OCI-LY3 (cell line): ENCODE data around the gene ZNF445.
"Not testable (repeated sequence)": the region's sequence is repeated elsewhere in the genome, so short reads cannot be mapped to it uniquely, and the experiment has no call there.

Source experiments
- H2AFZ ChIP-seq: fragments of 200-600, 300-600 bp; shearing (Covaris generic); 2 replicates; pipeline ENCODE4 v1.6.0; 2014; ENCODE audit warnings: antibody characterized with exemption, low read depth, low read length
- H3K27ac ChIP-seq: fragments of 200-600, 300-600 bp; sonication (generic); 2 replicates; pipeline ENCODE4 v1.5.1; 2014; ENCODE audit warnings: mild to moderate bottlenecking, low read length, moderate library complexity, mixed read lengths
- H3K27me3 ChIP-seq: fragments of 200-600, 300-600 bp; sonication (generic); 2 replicates; pipeline ENCODE4 v1.6.1; 2014; ENCODE audit warnings: low read depth, low read length, mixed read lengths
- H3K36me3 ChIP-seq: fragments of 200-600, 300-600 bp; sonication (generic); replicated peaks from 2 replicates; pipeline ENCODE3; 2014; ENCODE audit warnings: low read depth, low read length, mixed read lengths
- H3K4me1 ChIP-seq: fragments of 300-600, 200-600 bp; sonication (generic); 2 replicates; pipeline ENCODE4 v1.6.1; 2014; ENCODE audit warnings: low read length, mixed read lengths
- H3K4me2 ChIP-seq: fragments of 200-600, 300-600 bp; sonication (generic); 2 replicates; pipeline ENCODE4 v1.6.1; 2014; ENCODE audit warnings: low read length, mixed read lengths
- H3K4me3 ChIP-seq: fragments of 300-600, 200-600 bp; sonication (generic); 2 replicates; pipeline ENCODE4 v1.5.1; 2014; ENCODE audit warnings: antibody characterized with exemption, mild to moderate bottlenecking, low read length, moderate library complexity
- H3K79me2 ChIP-seq: fragments of 300-600, 200-600 bp; shearing (Covaris generic); 2 replicates; pipeline ENCODE4 v1.6.1; 2014; ENCODE audit warnings: mild to moderate bottlenecking, low read length, mixed read lengths
- H3K9ac ChIP-seq: fragments of 300-600, 200-600 bp; shearing (Covaris generic); 2 replicates; pipeline ENCODE4 v1.6.0; 2014; ENCODE audit warnings: mild to moderate bottlenecking, low read length, moderate library complexity
- H3K9me3 ChIP-seq: fragments of 200-600, 300-600 bp; shearing (Covaris generic); 2 replicates; pipeline ENCODE4 v1.6.1; 2014; ENCODE audit warnings: low read length, mixed read lengths; ENCODE audit not compliant: insufficient read depth
- H4K20me1 ChIP-seq: fragments of 200-600, 300-600 bp; sonication (generic); 2 replicates; pipeline ENCODE4 v1.6.1; 2016; ENCODE audit warnings: low read length, mixed read lengths; ENCODE audit not compliant: insufficient read depth
- EZH2phosphoT487 ChIP-seq: fragments of 200-600 bp; shearing (Covaris generic); IDR thresholded peaks from 2 replicates; pipeline ENCODE4 v1.6.1; 2018; ENCODE audit warnings: antibody characterized with exemption, mixed run types, low read depth
- TF ChIP-seq, protein P1 (sequence below): fragments of 200-600, 300-600 bp; sonication (generic); IDR thresholded peaks from 2 replicates; pipeline ENCODE4 v1.5.1; 2014; ENCODE audit warnings: antibody characterized with exemption, low read length, low read depth

Gene ZNF445

GRCh38 chr3:44419116-44419922 is 58.2 kb downstream of the ZNF445 start:
- no peaks in the 10 kb centered on the region for H3K79me2 ChIP-seq
- no peaks in the 10 kb centered on the region for H3K27me3 ChIP-seq
- TF ChIP-seq, protein P1, sequence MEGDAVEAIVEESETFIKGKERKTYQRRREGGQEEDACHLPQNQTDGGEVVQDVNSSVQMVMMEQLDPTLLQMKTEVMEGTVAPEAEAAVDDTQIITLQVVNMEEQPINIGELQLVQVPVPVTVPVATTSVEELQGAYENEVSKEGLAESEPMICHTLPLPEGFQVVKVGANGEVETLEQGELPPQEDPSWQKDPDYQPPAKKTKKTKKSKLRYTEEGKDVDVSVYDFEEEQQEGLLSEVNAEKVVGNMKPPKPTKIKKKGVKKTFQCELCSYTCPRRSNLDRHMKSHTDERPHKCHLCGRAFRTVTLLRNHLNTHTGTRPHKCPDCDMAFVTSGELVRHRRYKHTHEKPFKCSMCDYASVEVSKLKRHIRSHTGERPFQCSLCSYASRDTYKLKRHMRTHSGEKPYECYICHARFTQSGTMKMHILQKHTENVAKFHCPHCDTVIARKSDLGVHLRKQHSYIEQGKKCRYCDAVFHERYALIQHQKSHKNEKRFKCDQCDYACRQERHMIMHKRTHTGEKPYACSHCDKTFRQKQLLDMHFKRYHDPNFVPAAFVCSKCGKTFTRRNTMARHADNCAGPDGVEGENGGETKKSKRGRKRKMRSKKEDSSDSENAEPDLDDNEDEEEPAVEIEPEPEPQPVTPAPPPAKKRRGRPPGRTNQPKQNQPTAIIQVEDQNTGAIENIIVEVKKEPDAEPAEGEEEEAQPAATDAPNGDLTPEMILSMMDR = no peak
- TF ChIP-seq EZH2phosphoT487 = no peak
- no peak overlapping the region for H3K4me3 ChIP-seq
- no peak overlapping the region for H3K9ac ChIP-seq
- H3K4me2 ChIP-seq = no peak overlapping the region
- H4K20me1 ChIP-seq = no peaks in the 10 kb centered on the region
- H2AFZ ChIP-seq = no peak overlapping the region
- H3K4me1 ChIP-seq = no peaks in the 10 kb centered on the region
- no peaks in the 10 kb centered on the region for H3K9me3 ChIP-seq
- no peak overlapping the region for H3K27ac ChIP-seq
- H3K36me3 ChIP-seq = no peaks in the 10 kb centered on the region

GRCh38 chr3:44418549-44418948 is 58.9 kb downstream of the ZNF445 start:
- no peak overlapping the region for H3K4me3 ChIP-seq
- H4K20me1 ChIP-seq = no peaks in the 10 kb centered on the region
- no peak overlapping the region for H3K4me2 ChIP-seq
- H3K9ac ChIP-seq = no peak overlapping the region
- no peaks in the 10 kb centered on the region for H3K9me3 ChIP-seq
- no peak overlapping the region for H3K27ac ChIP-seq
- TF ChIP-seq, protein P1 = peak; percentile 24
- TF ChIP-seq EZH2phosphoT487 = no peak
- no peaks in the 10 kb centered on the region for H3K36me3 ChIP-seq
- H3K79me2 ChIP-seq = no peaks in the 10 kb centered on the region
- no peak overlapping the region for H2AFZ ChIP-seq
- H3K27me3 ChIP-seq = no peaks in the 10 kb centered on the region
- no peaks in the 10 kb centered on the region for H3K4me1 ChIP-seq

- not testable (repeated sequence) for H3K9me3 ChIP-seq, H3K4me2 ChIP-seq, H4K20me1 ChIP-seq, H3K9ac ChIP-seq, H2AFZ ChIP-seq, H3K4me1 ChIP-seq, H3K79me2 ChIP-seq, H3K4me3 ChIP-seq, H3K27me3 ChIP-seq, H3K27ac ChIP-seq, H3K36me3 ChIP-seq
These were observed 59.4 kb downstream of the ZNF445 start for GRCh38 chr3:44418118-44418517.

- H2AFZ ChIP-seq = no peak overlapping the region; the same call in 1 of the 2 replicates
- TF ChIP-seq, protein P1 = no peak
- TF ChIP-seq EZH2phosphoT487 = no peak
- no peaks in the 10 kb centered on the region for H3K4me1 ChIP-seq
- no peak overlapping the region for H3K4me2 ChIP-seq
- no peak overlapping the region for H3K4me3 ChIP-seq
- H3K9me3 ChIP-seq = no peaks in the 10 kb centered on the region
- H3K27me3 ChIP-seq = no peaks in the 10 kb centered on the region
- no peaks in the 10 kb centered on the region for H3K79me2 ChIP-seq
- H4K20me1 ChIP-seq = no peaks in the 10 kb centered on the region
- H3K27ac ChIP-seq = no peak overlapping the region
- H3K9ac ChIP-seq = no peak overlapping the region
- no peaks in the 10 kb centered on the region for H3K36me3 ChIP-seq
These were observed 61.1 kb downstream of the ZNF445 start for GRCh38 chr3:44416031-44417030.
